Parathyroid adenoma (tissue), 2 donors: ENCODE results near the gene APPL1.

Source experiments
- H2AFZ ChIP-seq: fragments of 300-600 bp; sonication (generic); one replicate; pipeline ENCODE4 v1.7.0; 2017; ENCODE audit warnings: antibody characterized with exemption, mild to moderate bottlenecking
- H3K27ac ChIP-seq: fragments of 300-600 bp; sonication (generic); one replicate; pipeline ENCODE4 v1.7.0; 2017
- H3K27me3 ChIP-seq: fragments of 300-600 bp; sonication (generic); one replicate; pipeline ENCODE4 v1.7.0; 2017; ENCODE audit warnings: low read length; ENCODE audit not compliant: control insufficient read depth, insufficient read depth
- H3K36me3 ChIP-seq: fragments of 300-600 bp; sonication (generic); one replicate; pipeline ENCODE4 v1.7.0; 2017; ENCODE audit warnings: low read length; ENCODE audit not compliant: control insufficient read depth, insufficient read depth
- H3K4me1 ChIP-seq: fragments of 300-600 bp; sonication (generic); one replicate; pipeline ENCODE4 v1.7.0; 2017; ENCODE audit warnings: control low read depth
- H3K4me2 ChIP-seq: fragments of 300-600 bp; sonication (generic); one replicate; pipeline ENCODE4 v1.7.0; 2017; ENCODE audit warnings: low read length
- H3K4me3 ChIP-seq: fragments of 300-600 bp; sonication (generic); one replicate; pipeline ENCODE4 v1.7.0; 2017; ENCODE audit warnings: low read depth, low read length
- H3K79me2 ChIP-seq: fragments of 300-600 bp; sonication (generic); one replicate; pipeline ENCODE4 v1.7.0; 2017; ENCODE audit warnings: control low read depth
- H3K9ac ChIP-seq: fragments of 300-600 bp; sonication (generic); one replicate; pipeline ENCODE4 v1.7.0; 2017; ENCODE audit warnings: mild to moderate bottlenecking
- H3K9me3 ChIP-seq: fragments of 300-600 bp; sonication (generic); one replicate; pipeline ENCODE4 v1.7.0; 2017; ENCODE audit warnings: low read length; ENCODE audit not compliant: control insufficient read depth
- TF ChIP-seq, protein P1 (sequence below): fragments of 300-600 bp; sonication (generic); IDR thresholded peaks from one replicate; pipeline ENCODE4 v1.7.0; 2017; ENCODE audit warnings: antibody characterized with exemption, mild to moderate bottlenecking
- donor health status: primary hyperparathyroidism.

APPL1 gene

DNA sequence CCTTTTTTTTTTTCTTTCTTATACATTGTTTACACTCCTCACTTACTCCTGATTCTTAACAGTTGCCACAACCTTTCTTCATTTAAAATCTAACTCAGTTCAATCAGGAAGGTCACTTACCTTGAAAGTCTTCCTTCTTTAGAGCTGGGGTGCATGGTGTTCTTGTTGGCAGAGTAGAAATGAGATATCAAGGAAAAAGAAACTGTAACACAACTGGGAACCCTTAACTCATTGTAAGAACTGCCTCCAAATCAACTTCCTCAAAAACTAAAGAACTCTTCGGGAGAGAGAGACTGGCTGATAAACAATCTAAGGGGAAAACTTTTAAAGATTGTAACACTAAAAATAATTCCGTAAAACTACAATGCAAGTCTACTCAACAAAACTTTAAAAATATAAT lies 1.4 kb upstream of the APPL1 start:
- H3K4me3 ChIP-seq: no peak overlapping the region
- peaks cover 16% of the 10 kb centered on the region for H3K79me2 ChIP-seq
- no peaks in the 10 kb centered on the region for H3K9me3 ChIP-seq
- H3K4me1 ChIP-seq: peaks cover 3% of the 10 kb centered on the region
- H3K27me3 ChIP-seq: no peaks in the 10 kb centered on the region
- no peak overlapping the region for H3K4me2 ChIP-seq
- no peak overlapping the region for H3K27ac ChIP-seq
- TF ChIP-seq, protein P1, sequence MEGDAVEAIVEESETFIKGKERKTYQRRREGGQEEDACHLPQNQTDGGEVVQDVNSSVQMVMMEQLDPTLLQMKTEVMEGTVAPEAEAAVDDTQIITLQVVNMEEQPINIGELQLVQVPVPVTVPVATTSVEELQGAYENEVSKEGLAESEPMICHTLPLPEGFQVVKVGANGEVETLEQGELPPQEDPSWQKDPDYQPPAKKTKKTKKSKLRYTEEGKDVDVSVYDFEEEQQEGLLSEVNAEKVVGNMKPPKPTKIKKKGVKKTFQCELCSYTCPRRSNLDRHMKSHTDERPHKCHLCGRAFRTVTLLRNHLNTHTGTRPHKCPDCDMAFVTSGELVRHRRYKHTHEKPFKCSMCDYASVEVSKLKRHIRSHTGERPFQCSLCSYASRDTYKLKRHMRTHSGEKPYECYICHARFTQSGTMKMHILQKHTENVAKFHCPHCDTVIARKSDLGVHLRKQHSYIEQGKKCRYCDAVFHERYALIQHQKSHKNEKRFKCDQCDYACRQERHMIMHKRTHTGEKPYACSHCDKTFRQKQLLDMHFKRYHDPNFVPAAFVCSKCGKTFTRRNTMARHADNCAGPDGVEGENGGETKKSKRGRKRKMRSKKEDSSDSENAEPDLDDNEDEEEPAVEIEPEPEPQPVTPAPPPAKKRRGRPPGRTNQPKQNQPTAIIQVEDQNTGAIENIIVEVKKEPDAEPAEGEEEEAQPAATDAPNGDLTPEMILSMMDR: no peak
- H3K9ac ChIP-seq: no peak overlapping the region
- H2AFZ ChIP-seq: no peak overlapping the region
- H3K36me3 ChIP-seq: no peaks in the 10 kb centered on the region

DNA sequence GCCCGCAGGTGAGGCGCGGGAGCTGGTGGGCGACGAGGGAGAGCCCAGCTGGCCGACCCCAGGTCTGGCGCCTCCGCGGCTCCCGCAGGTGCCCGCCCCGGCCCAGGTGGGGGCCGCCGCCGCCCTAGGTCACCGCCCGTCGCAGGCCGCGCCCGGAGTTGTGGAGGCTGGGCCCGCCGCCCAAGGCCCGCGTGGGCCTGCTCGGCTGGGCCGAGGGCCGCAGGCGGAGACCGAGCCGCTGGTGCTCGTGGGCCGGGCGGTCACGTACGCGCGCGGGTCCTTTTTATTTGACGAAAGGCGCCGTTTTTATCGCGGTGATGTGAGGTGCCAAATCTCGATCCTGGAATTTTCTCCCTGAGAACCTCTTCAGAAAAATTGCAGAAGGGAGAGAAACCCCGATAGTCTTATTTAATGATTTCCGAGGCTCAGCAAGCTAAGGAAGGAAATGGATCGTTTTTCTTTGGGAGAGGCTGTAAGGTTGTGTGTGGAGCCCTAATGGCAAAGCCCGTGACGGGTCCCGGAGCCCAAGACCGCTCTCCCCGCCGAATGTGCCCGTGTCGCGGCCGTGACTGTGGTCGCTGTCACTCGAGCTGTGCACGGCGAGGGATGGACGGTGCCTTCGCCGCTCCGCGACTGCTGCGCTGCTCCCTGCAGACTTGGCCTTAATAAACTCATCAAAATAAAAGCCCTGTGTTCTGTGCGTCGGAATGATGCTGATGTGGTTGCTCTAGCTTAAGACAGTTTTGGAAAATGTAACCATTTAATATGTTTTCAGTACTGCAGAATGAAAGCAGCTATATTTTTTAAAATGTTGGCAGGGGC lies 612 bp downstream of the APPL1 start:
- TF ChIP-seq, protein P1: no peak
- Histone ChIP-seq H3K27ac (peak overlapping the region; percentile 85), H3K4me2 (peak overlapping the region; percentile 64), H3K4me3 (peak overlapping the region; percentile 67), H3K4me1 (peaks cover 3% of the 10 kb centered on the region), H3K9me3 (no peaks in the 10 kb centered on the region), H3K79me2 (peaks cover 28% of the 10 kb centered on the region), H2AFZ (peak overlapping the region; percentile 96), H3K9ac (peak overlapping the region; percentile 13), H3K36me3 (no peaks in the 10 kb centered on the region), H3K27me3 (no peaks in the 10 kb centered on the region)

DNA sequence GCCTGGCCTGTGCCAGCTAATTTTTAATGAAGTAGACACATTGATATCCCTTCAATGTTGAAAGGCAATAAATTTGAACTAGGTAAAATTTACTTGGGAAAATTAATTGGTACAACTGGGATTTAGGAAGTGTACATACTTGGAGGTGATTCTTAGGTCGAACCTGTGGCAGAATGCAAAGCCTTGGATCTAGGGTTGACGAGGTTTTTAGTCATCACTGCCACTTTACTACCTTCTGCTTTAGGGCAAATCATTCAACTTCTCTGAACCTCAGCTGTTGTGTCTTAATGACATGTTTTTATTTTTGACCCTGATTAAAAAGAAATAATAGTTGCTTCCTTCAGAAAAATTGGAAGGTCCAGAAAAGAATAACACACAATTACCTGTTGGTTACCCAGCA lies 2.5 kb downstream of the APPL1 start:
- no peak overlapping the region for H2AFZ ChIP-seq
- H3K4me2 ChIP-seq: no peak overlapping the region
- no peaks in the 10 kb centered on the region for H3K27me3 ChIP-seq
- no peak overlapping the region for H3K4me3 ChIP-seq
- H3K79me2 ChIP-seq: peaks cover 28% of the 10 kb centered on the region
- no peaks in the 10 kb centered on the region for H3K36me3 ChIP-seq
- H3K27ac ChIP-seq: no peak overlapping the region
- H3K9ac ChIP-seq: no peak overlapping the region
- H3K9me3 ChIP-seq: no peaks in the 10 kb centered on the region
- H3K4me1 ChIP-seq: peaks cover 3% of the 10 kb centered on the region
- TF ChIP-seq, protein P1: no peak

DNA sequence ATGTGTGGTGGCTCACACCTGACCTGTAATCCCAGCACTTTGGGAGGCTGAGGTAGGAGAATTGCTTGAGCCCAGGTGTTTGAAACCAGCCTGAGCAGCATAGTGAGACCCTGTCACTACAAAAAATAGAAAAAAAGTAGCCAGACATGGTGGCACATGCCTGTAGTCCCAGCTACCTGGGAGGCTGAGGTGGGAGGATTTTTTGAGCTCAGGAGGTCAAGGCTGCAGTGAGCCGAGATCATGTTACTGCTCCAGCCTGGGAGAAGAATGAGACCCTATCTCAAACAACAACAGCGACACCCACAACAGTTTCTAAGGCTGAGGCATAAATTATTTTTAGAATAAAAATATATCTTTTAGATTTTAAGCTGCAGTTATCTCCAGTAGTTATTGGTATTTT lies 6.3 kb downstream of the APPL1 start:
- TF ChIP-seq, protein P1: no peak
- no peaks in the 10 kb centered on the region for H3K9me3 ChIP-seq
- no peak overlapping the region for H3K4me2 ChIP-seq
- H3K27ac ChIP-seq: no peak overlapping the region
- no peak overlapping the region for H3K9ac ChIP-seq
- no peaks in the 10 kb centered on the region for H3K27me3 ChIP-seq
- H2AFZ ChIP-seq: no peak overlapping the region
- no peaks in the 10 kb centered on the region for H3K36me3 ChIP-seq
- H3K79me2 ChIP-seq: peaks cover 28% of the 10 kb centered on the region
- H3K4me3 ChIP-seq: no peak overlapping the region
- H3K4me1 ChIP-seq: no peaks in the 10 kb centered on the region
